HepG2 (cell line): ENCODE results near the gene BATF. TPM values are rescaled to one million over a fixed set of nuclear protein-coding genes. Genes with fewer than 3 reads are reported as not detected.

Experiments used
- ATAC-seq: fragments of 200-7000 bp; cut with Tn5 transposase; 3 replicates; pipeline ENCODE4 v1.9.1; 2020; ENCODE audit warnings: mild to moderate bottlenecking, moderate library complexity
- BruUV-seq: library from RNA; stranded (reverse); fragments of 400-500 nt; replicated peaks from 2 replicates; lab custom pipeline; 2021; lab: Mats Ljungman, UMichigan
- CTCF ChIA-PET: fragments of 300-600 bp; formaldehyde crosslinking; extraction: SDS; loops from one replicate; lab custom pipeline; 2021; ENCODE audit warnings: low total read pairs, inconsistent platforms, low intra/inter-chr PET ratio; lab: Yijun Ruan, JAX
- POLR2A ChIA-PET: fragments of 350-600 bp; sonication (Branson Sonifier 250); formaldehyde crosslinking; loops from one replicate; lab custom pipeline; 2020; ENCODE audit warnings: antibody characterized with exemption, inconsistent platforms; lab: Yijun Ruan, JAX
- DNase-seq: peaks from one replicate; pipeline ENCODE4 v3.0.0-alpha.2; 2015; ENCODE audit warnings: low spot score
- FAIRE-seq: peaks from 3 replicates; lab custom pipeline; 2011; peaks lifted over from hg19 to GRCh38; lab: Jason Lieb, UNC
- H2AFZ ChIP-seq: one replicate; pipeline ENCODE4 v1.6.1; 2011; ENCODE audit warnings: low read length, inconsistent platforms
- H3K27ac ChIP-seq: fragments of 300-600 bp; 3 replicates; pipeline ENCODE4 v1.8.0; 2011; ENCODE audit warnings: mixed run types, mild to moderate bottlenecking, mixed read lengths, low read length, inconsistent platforms; ENCODE audit not compliant: insufficient read depth; ENCODE audit errors: extremely low read length
- H3K27me3 ChIP-seq, 2 experiments: fragments of 200-600 bp in 1 of 2; 2 replicates in 1 of 2; 3 replicates in 1 of 2; pipeline versions ENCODE4 v1.6.0 to v1.8.0; 2011; ENCODE audit warnings: low read length in 2 of 2, mild to moderate bottlenecking in 2 of 2, moderate library complexity in 2 of 2, inconsistent platforms in 1 of 2; ENCODE audit not compliant: insufficient read depth in 2 of 2, control insufficient read depth in 1 of 2
- H3K36me3 ChIP-seq, 2 experiments: fragments of 200-600 bp in 1 of 2; replicated peaks in 1 of 2; 2 replicates in 1 of 2; 3 replicates in 1 of 2; pipeline versions ENCODE4 v1.5.1 to v1.8.0; 2011; ENCODE audit warnings: low read length in 2 of 2, inconsistent platforms in 1 of 2; ENCODE audit not compliant: insufficient read depth in 2 of 2, control insufficient read depth in 1 of 2
- H3K4me1 ChIP-seq: 2 replicates; pipeline ENCODE4 v1.5.1; 2012; ENCODE audit warnings: low read length, inconsistent platforms; ENCODE audit not compliant: insufficient read depth
- H3K4me2 ChIP-seq: 2 replicates; pipeline ENCODE4 v1.6.0; 2011; ENCODE audit warnings: low read depth, low read length, inconsistent platforms
- H3K4me3 ChIP-seq, 3 experiments: fragments of 200-600 bp in 1 of 3; sonication (generic), shearing (Covaris generic) in 1 of 3; replicated peaks in 1 of 3; 2 replicates each; pipeline ENCODE4 v1.5.1; 2011 to 2016; ENCODE audit warnings: low read length in 3 of 3, inconsistent platforms in 2 of 3, low read depth in 2 of 3, mild to moderate bottlenecking in 2 of 3, control low read depth in 1 of 3, mixed read lengths in 1 of 3; ENCODE audit not compliant: insufficient read depth in 1 of 3
- H3K79me2 ChIP-seq: one replicate; pipeline ENCODE4 v1.6.1; 2011; ENCODE audit warnings: low read length, inconsistent platforms; ENCODE audit not compliant: insufficient read depth
- H3K9ac ChIP-seq: 2 replicates; pipeline ENCODE4 v1.6.0; 2011; ENCODE audit warnings: mild to moderate bottlenecking, low read depth, low read length, inconsistent platforms; ENCODE audit not compliant: insufficient read depth
- H3K9me3 ChIP-seq: 2 replicates; pipeline ENCODE4 v1.5.1; 2012; ENCODE audit warnings: mild to moderate bottlenecking, low read length
- H4K20me1 ChIP-seq: 2 replicates; pipeline ENCODE4 v1.6.0; 2011; ENCODE audit warnings: inconsistent platforms, mild to moderate bottlenecking, low read length, moderate library complexity; ENCODE audit not compliant: insufficient read depth
- GTF3A ChIP-seq: sonication (generic); formaldehyde crosslinking; conservative IDR thresholded peaks from 2 replicates; pipeline ENCODE4 v1.4.0; 2020; ENCODE audit warnings: mild to moderate bottlenecking, missing genetic modification reagents
- NFIC ChIP-seq: IDR thresholded peaks from 2 replicates; pipeline ENCODE4 v1.6.1; 2012; ENCODE audit warnings: mild to moderate bottlenecking, low read length, inconsistent platforms
- ONECUT2 ChIP-seq: sonication (generic); formaldehyde crosslinking; IDR thresholded peaks from 2 replicates; pipeline ENCODE4 v1.4.0; 2020; ENCODE audit warnings: missing genetic modification reagents
- RFX3 ChIP-seq: IDR thresholded peaks from 2 replicates; pipeline ENCODE4 v1.6.1; 2016; ENCODE audit warnings: missing biosample characterization, missing genetic modification reagents
- ZFP62 ChIP-seq: sonication (generic); formaldehyde crosslinking; IDR thresholded peaks from 2 replicates; pipeline ENCODE4 v1.4.0; 2020; ENCODE audit warnings: missing genetic modification reagents
- ZFYVE20 ChIP-seq: sonication (generic); formaldehyde crosslinking; IDR thresholded peaks from 2 replicates; pipeline ENCODE4 v1.8.0; 2023; ENCODE audit warnings: low read depth, mild to moderate bottlenecking, moderate library complexity, missing genetic modification reagents, borderline replicate concordance
- ZNF264 ChIP-seq: sonication (generic); formaldehyde crosslinking; IDR thresholded peaks from 2 replicates; pipeline ENCODE4 v1.4.0; 2020; ENCODE audit warnings: missing genetic modification reagents
- ZSCAN31 ChIP-seq: sonication (generic); formaldehyde crosslinking; IDR thresholded peaks from 2 replicates; pipeline ENCODE4 v1.5.0; 2020; ENCODE audit warnings: low read depth, mild to moderate bottlenecking, missing genetic modification reagents
- WGBS: methylation state at CpG from one replicate; pipeline ENCODE4 v1.1.6; 2017; ENCODE audit warnings: low lambda C conversion rate; 5-methylcytosine and 5-hydroxymethylcytosine counted together
- in situ Hi-C: cut with HindIII; loops from 2 replicates; pipeline ENCODE4 v1.10.0; 2017; ENCODE audit warnings: low pct_unique_long_range_greater_than_20kb; ENCODE audit not compliant: extremely low pct_ligation_motif_present
- intact Hi-C: fragments of 100-400 bp; cut with micrococcal nuclease; formaldehyde crosslinking; loops from one replicate; pipeline ENCODE4 v1.10.0; 2022; ENCODE audit not compliant: unreplicated experiment
- polyA plus RNA-seq, 8 experiments: library from polyadenylated mRNA; depleted of rRNA in 3 of 8; stranded (reverse) in 7 of 8; unstranded in 1 of 8; fragments of >200 nt; fragmentation: Illumina TruSeq in 4 of 8; extraction: Trizol in 4 of 8; gene quantifications; 2 replicates each; pipeline versions ENCODE4 v1.2.1 to v1.2.3, GENCODE V29; 2011 to 2016; ENCODE audit warnings: low read depth in 4 of 8, missing spikeins in 1 of 8, mixed read lengths in 1 of 8; ENCODE audit not compliant: insufficient read depth in 1 of 8
- total RNA-seq, 5 experiments: library from RNA; depleted of rRNA; stranded (reverse); fragments of >200 nt; fragmentation: Illumina TruSeq; extraction: Trizol; gene quantifications; 2 replicates each; pipeline ENCODE4 v1.2.3, GENCODE V29; 2016; ENCODE audit warnings: low read depth in 1 of 5
- TF ChIP-seq, protein P1 (sequence below): sonication (generic); formaldehyde crosslinking; IDR thresholded peaks from 2 replicates; pipeline ENCODE4 v1.4.0; 2020; ENCODE audit warnings: missing genetic modification reagents
- TF ChIP-seq, protein P2 (sequence below): sonication (generic); formaldehyde crosslinking; IDR thresholded peaks from 2 replicates; pipeline ENCODE4 v1.8.1; 2022; ENCODE audit warnings: mild to moderate bottlenecking, missing genetic modification reagents
- TF ChIP-seq, protein P3 (sequence below): sonication (generic); formaldehyde crosslinking; IDR thresholded peaks from 2 replicates; pipeline ENCODE4 v1.9.0; 2021; ENCODE audit warnings: missing genetic modification reagents, mild to moderate bottlenecking, borderline replicate concordance

Gene BATF
- total and polyA plus RNA-seq, 2 of the 13 experiments (the other 11 are each of a cell fraction or from before 2014, with no cell fraction given), result 0.22 to 0.37 TPM

DNA sequence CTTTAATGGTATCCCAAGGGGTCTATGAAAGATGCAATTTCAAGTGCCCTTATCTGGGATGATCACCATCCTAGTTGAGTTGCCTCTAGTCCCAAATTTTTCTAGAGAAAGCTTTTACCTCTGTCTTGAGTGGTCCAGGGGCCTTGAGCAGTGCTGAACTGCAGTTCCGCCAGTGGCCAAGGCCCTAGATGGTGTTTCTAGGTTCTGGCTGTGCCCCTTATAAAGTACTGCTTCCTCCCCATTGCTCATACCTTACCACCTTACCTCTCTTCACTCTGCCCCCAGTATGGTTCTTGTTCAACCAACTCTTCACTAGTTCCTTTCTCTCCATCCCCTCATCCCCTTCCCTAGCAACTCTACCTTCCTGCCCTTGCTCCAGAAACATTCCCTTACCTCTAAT, 3.7 kb downstream of the BATF start (continued):
- TF ChIP-seq, protein P1, sequence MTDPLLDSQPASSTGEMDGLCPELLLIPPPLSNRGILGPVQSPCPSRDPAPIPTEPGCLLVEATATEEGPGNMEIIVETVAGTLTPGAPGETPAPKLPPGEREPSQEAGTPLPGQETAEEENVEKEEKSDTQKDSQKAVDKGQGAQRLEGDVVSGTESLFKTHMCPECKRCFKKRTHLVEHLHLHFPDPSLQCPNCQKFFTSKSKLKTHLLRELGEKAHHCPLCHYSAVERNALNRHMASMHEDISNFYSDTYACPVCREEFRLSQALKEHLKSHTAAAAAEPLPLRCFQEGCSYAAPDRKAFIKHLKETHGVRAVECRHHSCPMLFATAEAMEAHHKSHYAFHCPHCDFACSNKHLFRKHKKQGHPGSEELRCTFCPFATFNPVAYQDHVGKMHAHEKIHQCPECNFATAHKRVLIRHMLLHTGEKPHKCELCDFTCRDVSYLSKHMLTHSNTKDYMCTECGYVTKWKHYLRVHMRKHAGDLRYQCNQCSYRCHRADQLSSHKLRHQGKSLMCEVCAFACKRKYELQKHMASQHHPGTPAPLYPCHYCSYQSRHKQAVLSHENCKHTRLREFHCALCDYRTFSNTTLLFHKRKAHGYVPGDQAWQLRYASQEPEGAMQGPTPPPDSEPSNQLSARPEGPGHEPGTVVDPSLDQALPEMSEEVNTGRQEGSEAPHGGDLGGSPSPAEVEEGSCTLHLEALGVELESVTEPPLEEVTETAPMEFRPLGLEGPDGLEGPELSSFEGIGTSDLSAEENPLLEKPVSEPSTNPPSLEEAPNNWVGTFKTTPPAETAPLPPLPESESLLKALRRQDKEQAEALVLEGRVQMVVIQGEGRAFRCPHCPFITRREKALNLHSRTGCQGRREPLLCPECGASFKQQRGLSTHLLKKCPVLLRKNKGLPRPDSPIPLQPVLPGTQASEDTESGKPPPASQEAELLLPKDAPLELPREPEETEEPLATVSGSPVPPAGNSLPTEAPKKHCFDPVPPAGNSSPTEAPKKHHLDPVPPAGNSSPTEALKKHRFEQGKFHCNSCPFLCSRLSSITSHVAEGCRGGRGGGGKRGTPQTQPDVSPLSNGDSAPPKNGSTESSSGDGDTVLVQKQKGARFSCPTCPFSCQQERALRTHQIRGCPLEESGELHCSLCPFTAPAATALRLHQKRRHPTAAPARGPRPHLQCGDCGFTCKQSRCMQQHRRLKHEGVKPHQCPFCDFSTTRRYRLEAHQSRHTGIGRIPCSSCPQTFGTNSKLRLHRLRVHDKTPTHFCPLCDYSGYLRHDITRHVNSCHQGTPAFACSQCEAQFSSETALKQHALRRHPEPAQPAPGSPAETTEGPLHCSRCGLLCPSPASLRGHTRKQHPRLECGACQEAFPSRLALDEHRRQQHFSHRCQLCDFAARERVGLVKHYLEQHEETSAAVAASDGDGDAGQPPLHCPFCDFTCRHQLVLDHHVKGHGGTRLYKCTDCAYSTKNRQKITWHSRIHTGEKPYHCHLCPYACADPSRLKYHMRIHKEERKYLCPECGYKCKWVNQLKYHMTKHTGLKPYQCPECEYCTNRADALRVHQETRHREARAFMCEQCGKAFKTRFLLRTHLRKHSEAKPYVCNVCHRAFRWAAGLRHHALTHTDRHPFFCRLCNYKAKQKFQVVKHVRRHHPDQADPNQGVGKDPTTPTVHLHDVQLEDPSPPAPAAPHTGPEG (CRISPR knock-in tag), result no peak
- no peak for TF ChIP-seq ZSCAN31 (CRISPR knock-in tag)

DNA sequence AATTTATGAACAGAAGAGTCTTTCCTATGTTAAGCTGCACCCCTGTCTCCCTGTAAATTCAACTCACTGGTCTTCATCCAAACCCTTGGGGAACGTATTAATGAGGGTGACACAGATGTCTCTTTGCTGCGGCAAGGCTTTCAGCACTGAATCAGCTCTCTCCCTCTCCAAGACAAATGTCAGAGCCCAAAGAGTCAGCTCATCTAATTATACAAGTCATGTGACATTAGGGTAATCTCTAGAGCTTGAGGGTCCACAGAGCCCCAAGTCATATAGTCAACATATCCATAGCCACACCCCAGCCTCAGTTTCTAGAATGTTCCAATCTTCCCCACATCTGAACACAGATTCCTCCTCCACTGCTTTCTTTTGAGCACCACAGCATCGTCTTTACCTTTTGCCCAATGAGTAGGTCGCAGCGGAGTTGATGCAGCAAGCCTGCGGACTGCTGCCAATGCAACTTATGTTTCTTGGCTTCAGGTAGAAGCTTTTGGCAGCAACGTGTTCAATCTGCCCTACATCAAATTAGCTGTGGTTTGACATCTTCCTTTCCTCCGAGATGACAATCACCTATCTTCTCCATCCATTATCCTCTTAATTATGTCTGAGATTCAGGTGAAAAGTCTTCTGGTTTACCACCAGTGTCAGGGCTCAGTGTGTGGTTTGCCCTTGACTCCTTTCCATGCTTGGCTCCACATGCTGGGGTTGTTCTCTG, 5.3 kb downstream of the BATF start:
- Histone ChIP-seq H3K79me2 (no peaks in the 10 kb centered on the region), H3K9me3 (no peaks in the 10 kb centered on the region), H3K4me1 (peaks cover 7% of the 10 kb centered on the region; the same call in 1 of the 2 replicates), H3K27me3 (peaks cover 0 to 2% of the 10 kb centered on the region in 2 experiments; a peak in 1 of 5 replicates), H3K4me2 (no peak overlapping the region), H3K4me3 (no peak overlapping the region), H3K9ac (no peak overlapping the region), H4K20me1 (no peaks in the 10 kb centered on the region), H3K27ac (no peak overlapping the region), H3K36me3 (no peaks in the 10 kb centered on the region), H2AFZ (no peak overlapping the region)
- no TSS peak for BruUV-seq
- in situ Hi-C loops (no loop called here), intact Hi-C loops (no loop called here)
- no peak for FAIRE-seq
- 69% methylated on average over 8 of the region's 8 CpGs for WGBS
- no peak for DNase-seq
- ChIA-PET CTCF (no interaction called here), POLR2A (no interaction called here)
- ATAC-seq, result no peak
- TF ChIP-seq, protein P2, sequence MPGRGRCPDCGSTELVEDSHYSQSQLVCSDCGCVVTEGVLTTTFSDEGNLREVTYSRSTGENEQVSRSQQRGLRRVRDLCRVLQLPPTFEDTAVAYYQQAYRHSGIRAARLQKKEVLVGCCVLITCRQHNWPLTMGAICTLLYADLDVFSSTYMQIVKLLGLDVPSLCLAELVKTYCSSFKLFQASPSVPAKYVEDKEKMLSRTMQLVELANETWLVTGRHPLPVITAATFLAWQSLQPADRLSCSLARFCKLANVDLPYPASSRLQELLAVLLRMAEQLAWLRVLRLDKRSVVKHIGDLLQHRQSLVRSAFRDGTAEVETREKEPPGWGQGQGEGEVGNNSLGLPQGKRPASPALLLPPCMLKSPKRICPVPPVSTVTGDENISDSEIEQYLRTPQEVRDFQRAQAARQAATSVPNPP (CRISPR knock-in tag), result no peak
- TF ChIP-seq RFX3 (CRISPR knock-in tag) (no peak), ZFP62 (CRISPR knock-in tag) (no peak), ZFYVE20 (CRISPR knock-in tag) (no peak), GTF3A (CRISPR knock-in tag) (no peak), ZNF264 (CRISPR knock-in tag) (no peak), ONECUT2 (CRISPR knock-in tag) (no peak), NFIC (no peak)
- TF ChIP-seq, protein P3, sequence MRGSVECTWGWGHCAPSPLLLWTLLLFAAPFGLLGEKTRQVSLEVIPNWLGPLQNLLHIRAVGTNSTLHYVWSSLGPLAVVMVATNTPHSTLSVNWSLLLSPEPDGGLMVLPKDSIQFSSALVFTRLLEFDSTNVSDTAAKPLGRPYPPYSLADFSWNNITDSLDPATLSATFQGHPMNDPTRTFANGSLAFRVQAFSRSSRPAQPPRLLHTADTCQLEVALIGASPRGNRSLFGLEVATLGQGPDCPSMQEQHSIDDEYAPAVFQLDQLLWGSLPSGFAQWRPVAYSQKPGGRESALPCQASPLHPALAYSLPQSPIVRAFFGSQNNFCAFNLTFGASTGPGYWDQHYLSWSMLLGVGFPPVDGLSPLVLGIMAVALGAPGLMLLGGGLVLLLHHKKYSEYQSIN (CRISPR knock-in tag), result no peak
